ENCODE measurements around the gene USP5. TPM values are rescaled to one million over a fixed set of nuclear protein-coding genes. Genes with fewer than 3 reads are reported as not detected.
"Not testable (repeated sequence)": the region's sequence is repeated elsewhere in the genome, so short reads cannot be mapped to it uniquely, and the experiment has no call there.

The USP5 gene
- total RNA-seq, 3 donors from 2014 or later (not counting 1 experiment from before 2014, with no cell fraction given): 48.3 to 67.2 (median 57.2) TPM

DNA sequence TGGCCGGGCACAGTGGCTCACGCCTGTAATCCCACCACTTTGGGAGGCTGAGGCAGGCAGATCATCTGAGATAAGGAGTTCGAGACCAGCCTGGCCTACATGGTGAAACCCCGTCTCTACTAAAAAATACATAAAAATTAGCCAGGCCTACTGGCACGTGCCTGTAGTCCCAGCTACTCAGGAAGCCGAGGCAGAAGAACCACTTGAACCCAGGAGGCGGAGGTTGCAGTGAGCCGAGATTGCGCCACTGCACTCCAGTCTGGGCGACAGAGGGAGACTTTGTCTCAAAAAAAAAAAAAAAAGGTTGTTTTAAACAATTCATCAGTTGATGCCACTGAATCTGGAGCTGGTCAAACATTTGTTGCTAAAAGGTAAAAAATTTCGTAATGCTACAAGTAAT lies 27.9 kb downstream of the USP5 start:
- H3K36me3 Mint-ChIP-seq; ATAC-seq; H3K27me3 Mint-ChIP-seq (ENCODE audit: low read depth in 2 of 2); H3K4me1 ChIP-seq (ENCODE audit: control insufficient read depth, insufficient read depth, low read length); intact Hi-C loops (cut with micrococcal nuclease); H3K27ac Mint-ChIP-seq; H3K27me3 ChIP-seq (ENCODE audit: control insufficient read depth, insufficient read depth, low read length); DNase-seq; H3K9me3 Mint-ChIP-seq; H3K27ac ChIP-seq (ENCODE audit: low read length); H3K9me3 ChIP-seq (ENCODE audit: control insufficient read depth, insufficient read depth, low read length); H3K4me3 ChIP-seq (ENCODE audit: low read length); H3K4me1 Mint-ChIP-seq; H3K36me3 ChIP-seq (ENCODE audit: control insufficient read depth, insufficient read depth, low read length); H3K4me3 Mint-ChIP-seq: not testable (repeated sequence)
- WGBS (ENCODE audit: insufficient coverage): 95% methylated on average over 11 of the region's 11 CpGs

DNA sequence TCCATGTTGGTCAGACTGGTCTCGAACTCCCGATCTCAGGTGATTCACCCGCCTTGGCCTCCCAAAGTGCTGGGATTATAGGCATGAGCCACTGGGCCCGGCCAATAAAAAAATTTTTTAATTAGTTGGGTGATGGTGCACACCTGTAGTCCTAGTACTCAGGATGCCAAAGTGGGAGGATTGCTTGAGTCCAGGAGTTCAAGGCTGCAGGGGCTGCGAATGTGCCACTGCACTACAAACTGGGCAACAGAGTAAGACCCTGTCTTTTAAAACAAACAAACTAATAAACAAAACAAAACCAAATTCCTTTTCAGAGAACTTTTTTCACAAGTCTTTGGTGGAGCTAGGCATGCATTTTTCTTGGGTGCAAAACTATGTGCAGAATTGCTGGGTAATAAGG lies 31.3 kb downstream of the USP5 start:
- no peaks in the 10 kb centered on the region for H3K27me3 Mint-ChIP-seq (ENCODE audit: low read depth in 2 of 2)
- no peak overlapping the region for H3K27ac Mint-ChIP-seq
- WGBS (ENCODE audit: insufficient coverage): 98% methylated on average over 5 of the region's 5 CpGs

DNA sequence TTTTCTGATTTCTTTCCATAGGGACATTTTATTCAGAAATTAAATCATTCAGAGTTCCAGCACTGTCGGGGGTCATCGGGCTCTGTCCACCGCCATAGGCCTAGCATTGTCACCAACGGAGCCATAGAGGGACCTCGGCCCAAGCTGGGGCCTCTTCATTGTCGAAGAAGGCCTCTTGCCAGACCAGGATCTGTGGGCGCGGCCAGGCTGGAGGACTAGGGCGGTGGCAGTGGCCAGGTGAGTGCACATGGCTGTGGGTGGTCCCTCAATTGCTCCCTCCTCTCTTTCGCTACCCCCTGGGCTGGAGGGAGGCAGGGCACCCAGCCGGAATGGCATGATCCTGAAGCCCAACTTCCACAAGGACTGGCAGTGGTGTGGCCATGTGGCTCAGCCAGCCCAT lies 31.7 kb downstream of the USP5 start:
- DNase-seq: no peak
- WGBS (ENCODE audit: insufficient coverage): 97% methylated on average over 11 of the region's 11 CpGs
- ATAC-seq: no peak
- no peaks in the 10 kb centered on the region for H3K36me3 Mint-ChIP-seq
- no peaks in the 10 kb centered on the region for H3K9me3 ChIP-seq (ENCODE audit: control insufficient read depth, insufficient read depth, low read length)
- H3K27me3 Mint-ChIP-seq (ENCODE audit: low read depth in 2 of 2): no peaks in the 10 kb centered on the region
- no peak overlapping the region for H3K27ac ChIP-seq (ENCODE audit: low read length)
- peaks cover 2% of the 10 kb centered on the region for H3K36me3 ChIP-seq (ENCODE audit: control insufficient read depth, insufficient read depth, low read length)
- no peaks in the 10 kb centered on the region for H3K9me3 Mint-ChIP-seq
- TF ChIP-seq, protein P1, sequence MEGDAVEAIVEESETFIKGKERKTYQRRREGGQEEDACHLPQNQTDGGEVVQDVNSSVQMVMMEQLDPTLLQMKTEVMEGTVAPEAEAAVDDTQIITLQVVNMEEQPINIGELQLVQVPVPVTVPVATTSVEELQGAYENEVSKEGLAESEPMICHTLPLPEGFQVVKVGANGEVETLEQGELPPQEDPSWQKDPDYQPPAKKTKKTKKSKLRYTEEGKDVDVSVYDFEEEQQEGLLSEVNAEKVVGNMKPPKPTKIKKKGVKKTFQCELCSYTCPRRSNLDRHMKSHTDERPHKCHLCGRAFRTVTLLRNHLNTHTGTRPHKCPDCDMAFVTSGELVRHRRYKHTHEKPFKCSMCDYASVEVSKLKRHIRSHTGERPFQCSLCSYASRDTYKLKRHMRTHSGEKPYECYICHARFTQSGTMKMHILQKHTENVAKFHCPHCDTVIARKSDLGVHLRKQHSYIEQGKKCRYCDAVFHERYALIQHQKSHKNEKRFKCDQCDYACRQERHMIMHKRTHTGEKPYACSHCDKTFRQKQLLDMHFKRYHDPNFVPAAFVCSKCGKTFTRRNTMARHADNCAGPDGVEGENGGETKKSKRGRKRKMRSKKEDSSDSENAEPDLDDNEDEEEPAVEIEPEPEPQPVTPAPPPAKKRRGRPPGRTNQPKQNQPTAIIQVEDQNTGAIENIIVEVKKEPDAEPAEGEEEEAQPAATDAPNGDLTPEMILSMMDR (IDR thresholded peaks at IDR 0.05): no peak
- no peaks in the 10 kb centered on the region for H3K4me1 ChIP-seq (ENCODE audit: control insufficient read depth, insufficient read depth, low read length)
- H3K4me3 ChIP-seq (ENCODE audit: low read length): no peak overlapping the region
- intact Hi-C loops (cut with micrococcal nuclease): no loop called here
- no peak overlapping the region for H3K27ac Mint-ChIP-seq
- H3K4me1 Mint-ChIP-seq: no peaks in the 10 kb centered on the region
- no peaks in the 10 kb centered on the region for H3K27me3 ChIP-seq (ENCODE audit: control insufficient read depth, insufficient read depth, low read length)
- no peak overlapping the region for H3K4me3 Mint-ChIP-seq

More for the DNA sequence above, 31.3 kb downstream of the USP5 start:
- H3K27me3 ChIP-seq (ENCODE audit: control insufficient read depth, insufficient read depth, low read length): no peaks in the 10 kb centered on the region
- TF ChIP-seq, protein P1 (IDR thresholded peaks at IDR 0.05): no peak
- Mint-ChIP-seq H3K36me3 (no peaks in the 10 kb centered on the region), H3K4me1 (no peaks in the 10 kb centered on the region), H3K9me3 (no peaks in the 10 kb centered on the region), H3K4me3 (no peak overlapping the region)
- ATAC-seq (no peak), DNase-seq (no peak)
- no peak overlapping the region for H3K27ac ChIP-seq (ENCODE audit: low read length)
- intact Hi-C loops (cut with micrococcal nuclease): no loop called here
- no peaks in the 10 kb centered on the region for H3K4me1 ChIP-seq (ENCODE audit: control insufficient read depth, insufficient read depth, low read length)
- no peak overlapping the region for H3K4me3 ChIP-seq (ENCODE audit: low read length)
- H3K9me3 ChIP-seq (ENCODE audit: control insufficient read depth, insufficient read depth, low read length): no peaks in the 10 kb centered on the region
- H3K36me3 ChIP-seq (ENCODE audit: control insufficient read depth, insufficient read depth, low read length): peaks cover 2% of the 10 kb centered on the region

DNA sequence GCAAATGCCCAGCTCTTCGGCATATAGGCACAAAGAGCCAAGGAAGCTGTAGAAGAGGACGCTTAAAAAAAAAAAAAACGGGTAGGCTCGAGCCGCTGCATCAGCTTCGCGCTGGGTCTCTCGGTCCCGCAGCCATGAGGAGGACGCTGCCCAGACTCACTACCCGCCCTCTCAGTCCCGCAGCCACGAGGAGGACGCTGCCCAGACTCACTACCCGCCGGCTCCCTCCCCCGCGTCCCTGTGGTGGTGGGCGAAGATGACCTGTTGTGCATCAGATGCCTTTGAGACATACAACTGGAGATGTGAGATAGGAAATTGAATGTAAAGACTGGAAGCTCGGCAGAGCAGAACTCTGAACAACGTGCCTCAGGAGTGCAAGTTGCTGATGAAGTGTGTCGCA lies 32.6 kb downstream of the USP5 start:
- Mint-ChIP-seq H3K9me3 (no peaks in the 10 kb centered on the region), H3K27me3 (ENCODE audit: low read depth in 2 of 2) (no peaks in the 10 kb centered on the region), H3K4me3 (no peak overlapping the region), H3K4me1 (no peaks in the 10 kb centered on the region), H3K27ac (no peak overlapping the region), H3K36me3 (no peaks in the 10 kb centered on the region)
- no peaks in the 10 kb centered on the region for H3K27me3 ChIP-seq (ENCODE audit: control insufficient read depth, insufficient read depth, low read length)
- no peaks in the 10 kb centered on the region for H3K4me1 ChIP-seq (ENCODE audit: control insufficient read depth, insufficient read depth, low read length)
- TF ChIP-seq, protein P1 (IDR thresholded peaks at IDR 0.05): no peak
- peaks cover 2% of the 10 kb centered on the region for H3K36me3 ChIP-seq (ENCODE audit: control insufficient read depth, insufficient read depth, low read length)
- H3K4me3 ChIP-seq (ENCODE audit: low read length): no peak overlapping the region
- ATAC-seq: no peak
- no peak overlapping the region for H3K27ac ChIP-seq (ENCODE audit: low read length)
- WGBS (ENCODE audit: insufficient coverage): 93% methylated on average over 22 of the region's 22 CpGs
- no peak for DNase-seq
- intact Hi-C loops (cut with micrococcal nuclease): no loop called here
- no peaks in the 10 kb centered on the region for H3K9me3 ChIP-seq (ENCODE audit: control insufficient read depth, insufficient read depth, low read length)

DNA sequence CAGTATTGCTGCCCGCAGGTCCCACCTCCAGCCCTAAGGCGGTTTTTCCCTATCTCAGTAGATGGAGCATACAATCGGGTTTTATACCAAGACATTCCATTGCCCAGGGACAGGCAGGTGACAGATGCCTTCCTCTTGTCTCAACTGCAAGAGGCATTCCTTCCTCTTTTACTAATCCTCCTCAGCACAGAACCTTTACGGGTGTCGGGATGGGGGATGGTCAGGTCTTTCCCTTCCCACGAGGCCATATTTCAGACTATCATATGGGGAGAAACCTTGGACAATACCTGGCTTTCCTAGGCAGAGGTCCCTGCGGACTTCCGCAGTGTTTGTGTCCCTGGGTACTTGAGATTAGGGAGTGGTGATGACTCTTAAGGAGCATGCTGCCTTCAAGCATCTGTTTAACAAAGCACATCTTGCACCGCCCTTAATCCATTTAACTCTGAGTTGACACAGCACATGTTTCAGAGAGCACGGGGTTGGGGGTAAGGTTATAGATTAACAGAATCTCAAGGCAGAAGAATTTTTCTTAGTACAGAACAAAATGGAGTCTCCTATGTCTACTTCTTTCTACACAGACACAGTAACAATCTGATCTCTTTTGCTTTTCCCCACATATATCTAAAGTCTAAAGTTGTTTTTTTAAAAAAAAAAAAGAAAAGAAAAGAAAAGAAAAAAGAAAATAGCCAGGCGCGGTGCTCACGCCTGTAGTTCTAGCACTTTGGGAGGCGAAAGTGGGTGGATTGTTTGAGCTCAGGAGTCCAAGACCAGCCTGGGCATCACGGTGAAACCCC lies 34.5 kb downstream of the USP5 start:
- H3K9me3 ChIP-seq (ENCODE audit: control insufficient read depth, insufficient read depth, low read length); H3K36me3 ChIP-seq (ENCODE audit: control insufficient read depth, insufficient read depth, low read length); intact Hi-C loops (cut with micrococcal nuclease); H3K9me3 Mint-ChIP-seq; H3K27ac Mint-ChIP-seq; H3K27me3 ChIP-seq (ENCODE audit: control insufficient read depth, insufficient read depth, low read length); H3K27ac ChIP-seq (ENCODE audit: low read length); ATAC-seq; H3K4me3 ChIP-seq (ENCODE audit: low read length); DNase-seq; H3K4me3 Mint-ChIP-seq; H3K36me3 Mint-ChIP-seq; H3K27me3 Mint-ChIP-seq (ENCODE audit: low read depth in 2 of 2); H3K4me1 ChIP-seq (ENCODE audit: control insufficient read depth, insufficient read depth, low read length): not testable (repeated sequence)
- 82% methylated on average over 8 of the region's 15 CpGs for WGBS (ENCODE audit: insufficient coverage)
- H3K4me1 Mint-ChIP-seq: peaks cover 6 to 10% of the 10 kb centered on the region in 2 donors

Data from natural killer cell (primary cell).